Osteoblast (primary cell): ENCODE results near the gene JCAD. TPM values are rescaled to one million over a fixed set of nuclear protein-coding genes. Genes with fewer than 3 reads are reported as not detected.
A peak's percentile ranks its signal among the peaks of the same experiment; 100 is the strongest.

Source experiments
- DNase-seq: peaks from one replicate; pipeline ENCODE4 v3.0.0; 2011; ENCODE audit warnings: low spot score, mixed read lengths; ENCODE audit not compliant: insufficient read length; ENCODE audit errors: missing footprints
- H2AFZ ChIP-seq: 2 replicates; pipeline ENCODE4 v1.6.0; 2011; ENCODE audit warnings: mild to moderate bottlenecking, low read length
- H3K27ac ChIP-seq: 2 replicates; pipeline ENCODE4 v1.5.1; 2011; ENCODE audit warnings: mild to moderate bottlenecking, low read depth, low read length, moderate library complexity
- H3K27me3 ChIP-seq: 2 replicates; pipeline ENCODE4 v1.6.0; 2012; ENCODE audit warnings: mild to moderate bottlenecking, control low read depth, inconsistent platforms, low read length, moderate library complexity; ENCODE audit not compliant: insufficient read depth
- H3K36me3 ChIP-seq: 2 replicates; pipeline ENCODE4 v1.5.1; 2011; ENCODE audit warnings: mild to moderate bottlenecking, low read length, control low read depth, moderate library complexity; ENCODE audit not compliant: insufficient read depth
- H3K4me1 ChIP-seq: 2 replicates; pipeline ENCODE4 v1.5.1; 2011; ENCODE audit warnings: mild to moderate bottlenecking, low read length, control low read depth, moderate library complexity; ENCODE audit not compliant: insufficient read depth
- H3K4me2 ChIP-seq: 2 replicates; pipeline ENCODE4 v1.6.0; 2011; ENCODE audit warnings: mild to moderate bottlenecking, low read length; ENCODE audit not compliant: insufficient read depth
- H3K4me3 ChIP-seq: fragments of 200-600 bp; sonication (generic); 3 replicates; pipeline ENCODE4 v1.5.1; 2012; ENCODE audit warnings: mild to moderate bottlenecking, low read length, inconsistent platforms; ENCODE audit not compliant: insufficient read depth
- H3K79me2 ChIP-seq: 2 replicates; pipeline ENCODE4 v1.6.0; 2012; ENCODE audit warnings: mild to moderate bottlenecking, low read length, control low read depth, inconsistent platforms; ENCODE audit not compliant: insufficient read depth
- H3K9me3 ChIP-seq: 2 replicates; pipeline ENCODE4 v1.5.1; 2011; ENCODE audit warnings: low read depth, low read length, control low read depth
- H4K20me1 ChIP-seq: 2 replicates; pipeline ENCODE4 v1.6.0; 2012; ENCODE audit warnings: mild to moderate bottlenecking, low read length, control low read depth; ENCODE audit not compliant: insufficient read depth
- CTCF ChIP-seq: IDR thresholded peaks from 2 replicates; pipeline ENCODE4 v1.5.1; 2011; ENCODE audit warnings: mild to moderate bottlenecking, low read depth, low read length, moderate library complexity; ENCODE audit errors: extremely low read depth
- total RNA-seq: library from RNA; depleted of rRNA; stranded (reverse); fragments of >200 nt; gene quantifications from 2 replicates; pipeline ENCODE4 v1.2.3, GENCODE V29; 2012

The JCAD gene
- total RNA-seq, 1 donor: 47.0 TPM

- DNase-seq: no peak
- H3K27me3 ChIP-seq: no peaks in the 10 kb centered on the region
- no peak overlapping the region for H2AFZ ChIP-seq
- H3K4me3 ChIP-seq: no peak overlapping the region
- H3K36me3 ChIP-seq: no peaks in the 10 kb centered on the region
- no peaks in the 10 kb centered on the region for H4K20me1 ChIP-seq
- H3K79me2 ChIP-seq: no peaks in the 10 kb centered on the region
- H3K9me3 ChIP-seq: no peaks in the 10 kb centered on the region
- TF ChIP-seq CTCF: no peak
- H3K27ac ChIP-seq: no peak overlapping the region
- no peak overlapping the region for H3K4me2 ChIP-seq
- peaks cover 7% of the 10 kb centered on the region for H3K4me1 ChIP-seq
These were observed 28.8 kb upstream of the JCAD start for GRCh38 chr10:30088178-30088577.

GRCh38 chr10:30083934-30084333, 24.5 kb upstream of the JCAD start:
- TF ChIP-seq CTCF: no peak
- H2AFZ ChIP-seq: no peak overlapping the region

GRCh38 chr10:30081182-30081581, 21.8 kb upstream of the JCAD start:
- no peaks in the 10 kb centered on the region for H4K20me1 ChIP-seq
- no peak overlapping the region for H2AFZ ChIP-seq
- no peak for TF ChIP-seq CTCF
- peaks cover 7% of the 10 kb centered on the region for H3K4me1 ChIP-seq
- H3K79me2 ChIP-seq: no peaks in the 10 kb centered on the region
- no peaks in the 10 kb centered on the region for H3K36me3 ChIP-seq
- H3K27ac ChIP-seq: no peak overlapping the region
- no peaks in the 10 kb centered on the region for H3K9me3 ChIP-seq
- no peak overlapping the region for H3K4me2 ChIP-seq
- no peak for DNase-seq
- no peak overlapping the region for H3K4me3 ChIP-seq
- H3K27me3 ChIP-seq: no peaks in the 10 kb centered on the region

More at GRCh38 chr10:30083934-30084333, 24.5 kb upstream of the JCAD start:
- Histone ChIP-seq H3K9me3 (no peaks in the 10 kb centered on the region), H3K27me3 (no peaks in the 10 kb centered on the region), H3K4me2 (no peak overlapping the region), H3K27ac (no peak overlapping the region), H3K4me3 (no peak overlapping the region), H3K79me2 (no peaks in the 10 kb centered on the region), H3K36me3 (no peaks in the 10 kb centered on the region), H3K4me1 (peaks cover 7% of the 10 kb centered on the region), H4K20me1 (no peaks in the 10 kb centered on the region)
- DNase-seq: no peak

GRCh38 chr10:30080161-30080560, 20.8 kb upstream of the JCAD start:
- H3K27ac ChIP-seq: no peak overlapping the region
- no peak for TF ChIP-seq CTCF
- H2AFZ ChIP-seq: no peak overlapping the region
- H3K27me3 ChIP-seq: no peaks in the 10 kb centered on the region
- H3K36me3 ChIP-seq: no peaks in the 10 kb centered on the region
- H3K4me3 ChIP-seq: no peak overlapping the region
- no peak overlapping the region for H3K4me2 ChIP-seq
- H4K20me1 ChIP-seq: no peaks in the 10 kb centered on the region
- H3K4me1 ChIP-seq: peaks cover 7% of the 10 kb centered on the region
- DNase-seq: peak; percentile 87
- no peaks in the 10 kb centered on the region for H3K79me2 ChIP-seq
- no peaks in the 10 kb centered on the region for H3K9me3 ChIP-seq
